ENCODE data around the gene TSPAN7. TPM values are rescaled to one million over a fixed set of nuclear protein-coding genes. Genes with fewer than 3 reads are reported as not detected.

Gene TSPAN7
- total RNA-seq, 1 donor from 2014 or later = 12.7 TPM

GRCh38 chrX:38628587-38628986 is 67.2 kb downstream of the TSPAN7 start:
- no peaks in the 10 kb centered on the region for H3K9me3 ChIP-seq (ENCODE audit: low read depth)

DNA sequence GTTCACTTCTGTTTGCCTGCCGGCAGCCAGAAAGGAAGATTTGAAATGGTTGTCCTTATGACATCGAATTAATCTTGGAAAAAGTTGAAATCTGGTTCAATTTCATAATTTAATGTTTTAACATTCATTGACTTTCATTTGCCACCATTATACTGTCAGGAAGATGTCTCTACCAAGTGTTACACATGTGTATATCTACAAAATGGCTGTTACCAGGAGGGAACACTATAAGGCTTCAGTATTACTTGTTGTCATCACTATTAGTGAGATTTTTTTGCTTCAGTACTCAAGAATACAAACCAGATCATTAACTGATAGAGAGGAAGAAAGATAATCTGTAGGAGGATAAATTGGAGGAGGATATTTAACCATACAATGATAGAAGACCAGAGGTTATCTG is 71.2 kb downstream of the TSPAN7 start:
- no peaks in the 10 kb centered on the region for H3F3A ChIP-seq (ENCODE audit: low read depth)
- H3K79me2 ChIP-seq (ENCODE audit: low read depth) = no peaks in the 10 kb centered on the region
- H3K4me3 ChIP-seq = no peak overlapping the region
- TF ChIP-seq EZH2 (IDR thresholded peaks at IDR 0.05) = no peak
- no peak for TF ChIP-seq EZH2phosphoT487 (IDR thresholded peaks at IDR 0.05)
- no peak for TF ChIP-seq CTCF (IDR thresholded peaks at IDR 0.05)
- H3K27ac ChIP-seq = no peak overlapping the region
- no peak for DNase-seq (ENCODE audit: low spot score)
- no peaks in the 10 kb centered on the region for H3K27me3 ChIP-seq
- H3K27ac Mint-ChIP-seq = no peak overlapping the region
- H3K27me3 Mint-ChIP-seq (ENCODE audit: insufficient read depth, low read depth) = no peaks in the 10 kb centered on the region
- H3K4me2 ChIP-seq = no peak overlapping the region
- H3K36me3 Mint-ChIP-seq = no peaks in the 10 kb centered on the region
- no peaks in the 10 kb centered on the region for H3K36me3 ChIP-seq
- H3K9me3 Mint-ChIP-seq = no peaks in the 10 kb centered on the region
- no peaks in the 10 kb centered on the region for H4K20me1 ChIP-seq (ENCODE audit: low read depth)
- no peaks in the 10 kb centered on the region for H3K4me1 Mint-ChIP-seq
- no peaks in the 10 kb centered on the region for H3K9me3 ChIP-seq (ENCODE audit: low read depth)
- H3K4me3 Mint-ChIP-seq = no peak overlapping the region
- no peak overlapping the region for H3K9ac ChIP-seq
- no peak overlapping the region for H2AFZ ChIP-seq (replicated peaks)
- no peaks in the 10 kb centered on the region for H3K4me1 ChIP-seq

More at GRCh38 chrX:38628587-38628986, 67.2 kb downstream of the TSPAN7 start:
- no peak overlapping the region for H3K9ac ChIP-seq
- no peak overlapping the region for H3K4me3 Mint-ChIP-seq
- H3K27ac Mint-ChIP-seq = no peak overlapping the region
- H3K79me2 ChIP-seq (ENCODE audit: low read depth) = no peaks in the 10 kb centered on the region
- H3K36me3 Mint-ChIP-seq = no peaks in the 10 kb centered on the region
- H3K9me3 Mint-ChIP-seq = no peaks in the 10 kb centered on the region
- no peak overlapping the region for H3K4me3 ChIP-seq
- H2AFZ ChIP-seq (replicated peaks) = no peak overlapping the region
- H3K27me3 Mint-ChIP-seq (ENCODE audit: insufficient read depth, low read depth) = no peaks in the 10 kb centered on the region
- no peak overlapping the region for H3K4me2 ChIP-seq
- H3K36me3 ChIP-seq = no peaks in the 10 kb centered on the region
- no peaks in the 10 kb centered on the region for H3F3A ChIP-seq (ENCODE audit: low read depth)
- no peaks in the 10 kb centered on the region for H3K27me3 ChIP-seq
- no peak for TF ChIP-seq EZH2 (IDR thresholded peaks at IDR 0.05)
- TF ChIP-seq EZH2phosphoT487 (IDR thresholded peaks at IDR 0.05) = no peak
- no peak for TF ChIP-seq CTCF (IDR thresholded peaks at IDR 0.05)
- H3K4me1 Mint-ChIP-seq = no peaks in the 10 kb centered on the region
- no peak overlapping the region for H3K27ac ChIP-seq
- DNase-seq (ENCODE audit: low spot score) = no peak
- H4K20me1 ChIP-seq (ENCODE audit: low read depth) = no peaks in the 10 kb centered on the region
- no peaks in the 10 kb centered on the region for H3K4me1 ChIP-seq

GRCh38 chrX:38634665-38635064 is 73.3 kb downstream of the TSPAN7 start:
- Mint-ChIP-seq H3K4me1 (no peaks in the 10 kb centered on the region), H3K36me3 (no peaks in the 10 kb centered on the region), H3K4me3 (no peak overlapping the region), H3K9me3 (no peaks in the 10 kb centered on the region), H3K27me3 (ENCODE audit: insufficient read depth, low read depth) (no peaks in the 10 kb centered on the region), H3K27ac (no peak overlapping the region)
- H3K27me3 ChIP-seq = no peaks in the 10 kb centered on the region
- no peak overlapping the region for H3K4me2 ChIP-seq
- no peak overlapping the region for H3K4me3 ChIP-seq
- H3K36me3 ChIP-seq = no peaks in the 10 kb centered on the region
- no peak overlapping the region for H2AFZ ChIP-seq (replicated peaks)
- no peaks in the 10 kb centered on the region for H4K20me1 ChIP-seq (ENCODE audit: low read depth)
- TF ChIP-seq EZH2phosphoT487 (IDR thresholded peaks at IDR 0.05) (no peak), CTCF (IDR thresholded peaks at IDR 0.05) (no peak), EZH2 (IDR thresholded peaks at IDR 0.05) (no peak)
- H3K4me1 ChIP-seq = no peaks in the 10 kb centered on the region
- no peak overlapping the region for H3K27ac ChIP-seq
- H3K79me2 ChIP-seq (ENCODE audit: low read depth) = no peaks in the 10 kb centered on the region
- DNase-seq (ENCODE audit: low spot score) = no peak
- no peak overlapping the region for H3K9ac ChIP-seq
- no peaks in the 10 kb centered on the region for H3F3A ChIP-seq (ENCODE audit: low read depth)
- H3K9me3 ChIP-seq (ENCODE audit: low read depth) = peaks cover 4% of the 10 kb centered on the region
